ENCODE data around the gene NMUR1. TPM values are rescaled to one million over a fixed set of nuclear protein-coding genes. Genes with fewer than 3 reads are reported as not detected.

NMUR1 gene
- total and polyA plus RNA-seq, 2 donors (not counting 3 experiments of a cell fraction or from before 2014, with no cell fraction given), result not detected

- Histone ChIP-seq H2AFZ (ENCODE audit: low read depth, low read length) (no peak overlapping the region), H4K20me1 (replicated peaks; ENCODE audit: control insufficient read depth, extremely low read depth, insufficient read depth, low read length) (no peaks in the 10 kb centered on the region), H3K4me2 (ENCODE audit: insufficient read depth, low read length) (no peak overlapping the region), H3K27me3 (ENCODE audit: control insufficient read depth in 2 of 2, insufficient read depth in 2 of 2, low read length in 2 of 2) (no peaks in the 10 kb centered on the region), H3K79me2 (ENCODE audit: control insufficient read depth, insufficient read depth, low read length) (no peaks in the 10 kb centered on the region), H3K9me3 (replicated peaks; ENCODE audit: control insufficient read depth, insufficient read depth, low read length) (no peaks in the 10 kb centered on the region), H3K9me1 (replicated peaks; ENCODE audit: control insufficient read depth, extremely low read depth, insufficient read depth, low read length) (no peaks in the 10 kb centered on the region), H3K4me3 (replicated peaks in 1 of 3; ENCODE audit: insufficient read depth in 1 of 3, low read depth in 1 of 3, low read length in 3 of 3) (no peak overlapping the region), H3K27ac (ENCODE audit: insufficient read depth, low read depth, low read length) (no peak overlapping the region), H3K36me3 (ENCODE audit: control insufficient read depth in 2 of 2, extremely low read depth in 1 of 2, insufficient read depth in 2 of 2, low read length in 2 of 2) (no peaks in the 10 kb centered on the region), H3K4me1 (ENCODE audit: control insufficient read depth, extremely low read depth, insufficient read depth, low read length) (peaks cover 12% of the 10 kb centered on the region), H3K9ac (replicated peaks; ENCODE audit: extremely low read depth, insufficient read depth, low read length) (no peak overlapping the region)
- TF ChIP-seq GATA2 (IDR thresholded peaks at IDR 0.05; ENCODE audit: insufficient read depth, insufficient read length, low read depth, low read length) (no peak), POLR2AphosphoS5 (IDR thresholded peaks at IDR 0.05; ENCODE audit: insufficient read depth, low read depth, low read length) (no peak), FOS (IDR thresholded peaks at IDR 0.05; ENCODE audit: borderline replicate concordance, insufficient read depth, low read length) (no peak), JUN (IDR thresholded peaks at IDR 0.05; ENCODE audit: borderline replicate concordance, insufficient read depth, insufficient read length, low read depth) (no peak), MYC (IDR thresholded peaks at IDR 0.05; ENCODE audit: low read depth, low read length) (no peak), CTCF (IDR thresholded peaks at IDR 0.05; ENCODE audit: extremely low read depth in 1 of 2, insufficient read depth in 1 of 2, low read depth in 1 of 2, low read length in 2 of 2) (no peak)
- TF ChIP-seq, protein P1, sequence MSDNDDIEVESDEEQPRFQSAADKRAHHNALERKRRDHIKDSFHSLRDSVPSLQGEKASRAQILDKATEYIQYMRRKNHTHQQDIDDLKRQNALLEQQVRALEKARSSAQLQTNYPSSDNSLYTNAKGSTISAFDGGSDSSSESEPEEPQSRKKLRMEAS (IDR thresholded peaks at IDR 0.05; ENCODE audit: insufficient read depth, insufficient read length), result no peak
- POLR2A ChIA-PET, result interaction anchor here (1.0 to 2.4 kb wide), 2 partner anchors 16 to 48 kb away, joined by 3 to 7 read pairs; partner anchors contain the start of gene NCL
- CTCF ChIA-PET, result interaction anchor here (1.1 to 2.2 kb wide), 2 partner anchors 30 to 90 kb away, joined by 3 to 11 read pairs; no protein-coding TSS in a partner anchor
- no peak for FAIRE-seq
- no peak for DNase-seq (ENCODE audit: low read depth, low spot score)
- no TSS peak for BruUV-seq (replicated peaks)
- dilution Hi-C loops (cut with MboI; ENCODE audit: extremely low pct_ligation_motif_present, low sequenced_read_pairs), result no loop called here
- intact Hi-C loops (cut with micrococcal nuclease), result loop anchor here (5.0 kb wide), 1 partner anchor 195 kb away; the partner anchor contains the start of gene PTMA
Measured at GRCh38 chr2:231512222-231512621, 18.0 kb downstream of the NMUR1 start.
